Chondrocyte (in vitro differentiated cells): ENCODE data around the gene MALRD1. TPM values are rescaled to one million over a fixed set of nuclear protein-coding genes. Genes with fewer than 3 reads are reported as not detected.

Experiments
- DNase-seq: peaks from one replicate; pipeline ENCODE4 v3.0.0; 2021; ENCODE audit warnings: mixed read lengths, low spot score
- H3K27ac Mint-ChIP-seq: one replicate; pipeline ENCODE4 v1.8.0; 2021; ENCODE audit warnings: mild to moderate bottlenecking, moderate library complexity, mixed read lengths; ENCODE audit not compliant: unreplicated experiment
- H3K27me3 Mint-ChIP-seq: 2 replicates; pipeline ENCODE4 v1.8.0; 2021; ENCODE audit warnings: low read depth, mixed read lengths
- H3K36me3 Mint-ChIP-seq: 2 replicates; pipeline ENCODE4 v1.8.0; 2021; ENCODE audit warnings: low read depth, mixed read lengths
- H3K4me1 Mint-ChIP-seq: 2 replicates; pipeline ENCODE4 v1.8.0; 2021; ENCODE audit warnings: low read depth, mild to moderate bottlenecking, mixed read lengths
- H3K4me3 Mint-ChIP-seq: one replicate; pipeline ENCODE4 v1.8.0; 2021; ENCODE audit warnings: mild to moderate bottlenecking, moderate library complexity, mixed read lengths; ENCODE audit not compliant: unreplicated experiment
- H3K9me3 Mint-ChIP-seq: 2 replicates; pipeline ENCODE4 v1.8.0; 2021; ENCODE audit warnings: low read depth, mixed read lengths
- CTCF ChIP-seq: fragments of 200-600 bp; sonication (generic); IDR thresholded peaks from 2 replicates; pipeline ENCODE4 v1.5.0; 2021; ENCODE audit warnings: antibody characterized with exemption, mild to moderate bottlenecking, moderate library complexity
- total RNA-seq: library from RNA; stranded (reverse); gene quantifications from 3 replicates; pipeline ENCODE4 v1.2.1, GENCODE V29; 2021

MALRD1 gene
- total RNA-seq, 1 donor from 2014 or later = 0.27 TPM

- H3K36me3 Mint-ChIP-seq = peaks cover 6% of the 10 kb centered on the region
- H3K27me3 Mint-ChIP-seq = no peaks in the 10 kb centered on the region
- peaks cover 16% of the 10 kb centered on the region for H3K9me3 Mint-ChIP-seq
- no peak for DNase-seq
- no peak for TF ChIP-seq CTCF
- H3K4me1 Mint-ChIP-seq = peaks cover 35% of the 10 kb centered on the region
- H3K27ac Mint-ChIP-seq = no peak overlapping the region
- H3K4me3 Mint-ChIP-seq = no peak overlapping the region
These were observed 658.3 kb downstream of the MALRD1 start for GRCh38 chr10:19706904-19707303.

GRCh38 chr10:19707376-19707775 is 658.8 kb downstream of the MALRD1 start:
- DNase-seq = no peak
- peaks cover 7% of the 10 kb centered on the region for H3K36me3 Mint-ChIP-seq
- no peaks in the 10 kb centered on the region for H3K27me3 Mint-ChIP-seq
- H3K4me1 Mint-ChIP-seq = peaks cover 31% of the 10 kb centered on the region
- no peak for TF ChIP-seq CTCF
- H3K27ac Mint-ChIP-seq = no peak overlapping the region
- H3K4me3 Mint-ChIP-seq = no peak overlapping the region
- peaks cover 20% of the 10 kb centered on the region for H3K9me3 Mint-ChIP-seq

- peaks cover 8% of the 10 kb centered on the region for H3K36me3 Mint-ChIP-seq
- no peak overlapping the region for H3K4me3 Mint-ChIP-seq
- DNase-seq = no peak
- H3K27me3 Mint-ChIP-seq = no peaks in the 10 kb centered on the region
- H3K27ac Mint-ChIP-seq = no peak overlapping the region
- peaks cover 24% of the 10 kb centered on the region for H3K4me1 Mint-ChIP-seq
- H3K9me3 Mint-ChIP-seq = peaks cover 25% of the 10 kb centered on the region
- TF ChIP-seq CTCF = no peak
These were observed 659.4 kb downstream of the MALRD1 start for GRCh38 chr10:19708031-19708430.

GRCh38 chr10:19710600-19710999 is 662.0 kb downstream of the MALRD1 start:
- Mint-ChIP-seq H3K27ac (no peak overlapping the region), H3K36me3 (peaks cover 8% of the 10 kb centered on the region), H3K4me3 (no peak overlapping the region), H3K4me1 (peaks cover 4% of the 10 kb centered on the region), H3K27me3 (no peaks in the 10 kb centered on the region), H3K9me3 (peaks cover 26% of the 10 kb centered on the region)
- no peak for TF ChIP-seq CTCF
- no peak for DNase-seq

DNA sequence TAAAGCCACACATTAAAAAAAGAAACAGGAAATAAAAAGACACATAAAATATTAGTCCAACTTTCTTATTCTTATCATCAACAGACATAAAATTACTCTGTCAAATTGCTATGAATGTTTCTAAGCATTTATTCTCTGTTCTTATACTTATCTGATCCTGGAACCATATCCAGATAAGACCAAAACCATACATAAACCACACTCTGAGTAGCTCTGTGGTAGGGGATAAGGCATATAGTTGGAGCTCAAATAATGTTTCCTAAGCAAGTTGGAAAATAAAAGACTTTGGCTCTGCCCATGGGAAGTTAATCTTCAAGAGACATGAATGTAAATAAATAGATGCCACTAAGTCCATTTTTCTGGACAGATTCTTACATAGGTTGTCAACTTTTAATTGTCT is 664.6 kb downstream of the MALRD1 start:
- H3K27ac Mint-ChIP-seq = no peak overlapping the region
- H3K4me3 Mint-ChIP-seq = no peak overlapping the region
- no peak for DNase-seq
- no peak for TF ChIP-seq CTCF
- H3K27me3 Mint-ChIP-seq = no peaks in the 10 kb centered on the region
- no peaks in the 10 kb centered on the region for H3K4me1 Mint-ChIP-seq
- peaks cover 26% of the 10 kb centered on the region for H3K9me3 Mint-ChIP-seq
- H3K36me3 Mint-ChIP-seq = peaks cover 8% of the 10 kb centered on the region
